GM21526 (cell line): ENCODE measurements around the gene UQCR10.

Experiments
- ATAC-seq: cut with Tn5 transposase; IDR thresholded peaks from one replicate; pipeline ENCODE4 v1.9.1; 2021; ENCODE audit warnings: moderate library complexity; ENCODE audit not compliant: unreplicated experiment, low FRiP score

Gene UQCR10

GRCh38 chr22:29793396-29793795 lies 26.2 kb downstream of the UQCR10 start:
- ATAC-seq = no peak

GRCh38 chr22:29795663-29796062 lies 28.5 kb downstream of the UQCR10 start:
- ATAC-seq = no peak

- ATAC-seq = no peak
Measured at GRCh38 chr22:29797351-29797750, 30.2 kb downstream of the UQCR10 start.

GRCh38 chr22:29798318-29798717 lies 31.1 kb downstream of the UQCR10 start:
- ATAC-seq = no peak

- no peak for ATAC-seq
Measured at GRCh38 chr22:29798801-29799200, 31.6 kb downstream of the UQCR10 start.

- no peak for ATAC-seq
Measured at GRCh38 chr22:29799217-29799680, 32.1 kb downstream of the UQCR10 start.

- ATAC-seq = no peak
Measured at GRCh38 chr22:29801153-29801552, 34.0 kb downstream of the UQCR10 start.

GRCh38 chr22:29801796-29802195 lies 34.6 kb downstream of the UQCR10 start:
- ATAC-seq = no peak

GRCh38 chr22:29803190-29803589 lies 36.0 kb downstream of the UQCR10 start:
- ATAC-seq = no peak

- no peak for ATAC-seq
Measured at GRCh38 chr22:29804985-29805384, 37.8 kb downstream of the UQCR10 start.

- no peak for ATAC-seq
Measured at GRCh38 chr22:29806196-29806595, 39.0 kb downstream of the UQCR10 start.

- no peak for ATAC-seq
Measured at GRCh38 chr22:29810216-29810615, 43.0 kb downstream of the UQCR10 start.

- ATAC-seq = no peak
Measured at GRCh38 chr22:29811377-29811776, 44.2 kb downstream of the UQCR10 start.

- no peak for ATAC-seq
Measured at GRCh38 chr22:29813126-29813525, 46.0 kb downstream of the UQCR10 start.

- no peak for ATAC-seq
Measured at GRCh38 chr22:29813563-29813962, 46.4 kb downstream of the UQCR10 start.

- ATAC-seq = no peak
Measured at GRCh38 chr22:29814003-29814402, 46.8 kb downstream of the UQCR10 start.

GRCh38 chr22:29815580-29815979 lies 48.4 kb downstream of the UQCR10 start:
- ATAC-seq = no peak

GRCh38 chr22:29816128-29816527 lies 49.0 kb downstream of the UQCR10 start:
- ATAC-seq = no peak

- no peak for ATAC-seq
Measured at GRCh38 chr22:29816539-29816938, 49.4 kb downstream of the UQCR10 start.

- ATAC-seq = no peak
Measured at GRCh38 chr22:29816980-29817379, 49.8 kb downstream of the UQCR10 start.

- no peak for ATAC-seq
Measured at GRCh38 chr22:29817724-29818123, 50.6 kb downstream of the UQCR10 start.

GRCh38 chr22:29819501-29819900 lies 52.3 kb downstream of the UQCR10 start:
- ATAC-seq = no peak
